SKM-1 (cell line): Measurements from ENCODE around the gene MXRA8.
A peak's percentile ranks its signal among the peaks of the same experiment; 100 is the strongest.
"Not testable (repeated sequence)": the region's sequence is repeated elsewhere in the genome, so short reads cannot be mapped to it uniquely, and the experiment has no call there.

Experiments used
- DNase-seq: peaks from one replicate; lab custom pipeline; 2025; ENCODE audit not compliant: unreplicated experiment; lab: John Stamatoyannopoulos, UW

MXRA8 gene, protein sequence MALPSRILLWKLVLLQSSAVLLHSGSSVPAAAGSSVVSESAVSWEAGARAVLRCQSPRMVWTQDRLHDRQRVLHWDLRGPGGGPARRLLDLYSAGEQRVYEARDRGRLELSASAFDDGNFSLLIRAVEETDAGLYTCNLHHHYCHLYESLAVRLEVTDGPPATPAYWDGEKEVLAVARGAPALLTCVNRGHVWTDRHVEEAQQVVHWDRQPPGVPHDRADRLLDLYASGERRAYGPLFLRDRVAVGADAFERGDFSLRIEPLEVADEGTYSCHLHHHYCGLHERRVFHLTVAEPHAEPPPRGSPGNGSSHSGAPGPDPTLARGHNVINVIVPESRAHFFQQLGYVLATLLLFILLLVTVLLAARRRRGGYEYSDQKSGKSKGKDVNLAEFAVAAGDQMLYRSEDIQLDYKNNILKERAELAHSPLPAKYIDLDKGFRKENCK

DNA sequence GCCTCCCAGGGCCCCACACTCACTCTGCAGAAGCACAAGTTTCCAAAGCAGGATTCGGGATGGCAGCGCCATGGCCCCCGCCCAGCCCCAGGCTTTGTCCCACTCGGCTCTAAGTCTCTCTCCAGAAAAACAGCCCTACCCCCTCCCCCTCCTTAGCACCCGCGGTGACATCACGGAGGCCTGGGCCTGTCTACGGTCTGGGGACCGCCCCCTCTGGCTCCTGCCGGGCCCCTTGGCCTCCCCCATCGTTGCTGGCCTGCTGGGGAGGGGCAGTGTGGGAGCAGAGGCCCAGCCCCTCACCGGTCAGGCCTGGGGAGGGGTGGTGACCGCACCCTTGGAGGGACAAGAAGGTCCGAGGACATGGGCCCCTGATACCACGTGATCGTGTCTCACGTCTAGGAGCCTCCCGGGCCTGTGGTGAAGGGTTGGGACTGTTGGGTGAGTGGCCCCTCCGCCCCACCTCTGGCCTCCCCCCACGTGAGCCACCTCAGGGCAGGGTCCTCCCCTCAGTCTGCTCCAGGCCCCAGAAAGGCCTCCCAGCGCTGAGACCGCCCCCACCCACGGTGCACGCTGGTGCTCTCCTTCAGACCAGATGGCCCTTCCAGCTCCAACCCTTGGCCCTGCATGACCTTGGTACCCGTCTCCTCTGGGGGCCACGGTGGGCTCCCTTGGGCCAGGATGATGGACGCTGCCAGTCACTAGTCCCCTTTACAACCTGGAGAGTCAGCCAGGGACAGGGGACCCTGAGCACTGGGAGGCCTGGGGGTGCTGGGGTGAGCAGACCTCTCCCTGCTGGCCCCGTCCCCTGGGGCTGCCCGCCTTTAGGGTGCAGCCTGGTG lies at the start of gene MXRA8:
Gene MXRA8 (minus strand): TSS at position 123 of the 839 bp plus-strand sequence. CDS start 51 bp downstream, at position 72.
- DNase-seq: no peak

- no peak for DNase-seq
Measured at GRCh38 chr1:1407636-1408318, 49.4 kb upstream of the MXRA8 start.

DNA sequence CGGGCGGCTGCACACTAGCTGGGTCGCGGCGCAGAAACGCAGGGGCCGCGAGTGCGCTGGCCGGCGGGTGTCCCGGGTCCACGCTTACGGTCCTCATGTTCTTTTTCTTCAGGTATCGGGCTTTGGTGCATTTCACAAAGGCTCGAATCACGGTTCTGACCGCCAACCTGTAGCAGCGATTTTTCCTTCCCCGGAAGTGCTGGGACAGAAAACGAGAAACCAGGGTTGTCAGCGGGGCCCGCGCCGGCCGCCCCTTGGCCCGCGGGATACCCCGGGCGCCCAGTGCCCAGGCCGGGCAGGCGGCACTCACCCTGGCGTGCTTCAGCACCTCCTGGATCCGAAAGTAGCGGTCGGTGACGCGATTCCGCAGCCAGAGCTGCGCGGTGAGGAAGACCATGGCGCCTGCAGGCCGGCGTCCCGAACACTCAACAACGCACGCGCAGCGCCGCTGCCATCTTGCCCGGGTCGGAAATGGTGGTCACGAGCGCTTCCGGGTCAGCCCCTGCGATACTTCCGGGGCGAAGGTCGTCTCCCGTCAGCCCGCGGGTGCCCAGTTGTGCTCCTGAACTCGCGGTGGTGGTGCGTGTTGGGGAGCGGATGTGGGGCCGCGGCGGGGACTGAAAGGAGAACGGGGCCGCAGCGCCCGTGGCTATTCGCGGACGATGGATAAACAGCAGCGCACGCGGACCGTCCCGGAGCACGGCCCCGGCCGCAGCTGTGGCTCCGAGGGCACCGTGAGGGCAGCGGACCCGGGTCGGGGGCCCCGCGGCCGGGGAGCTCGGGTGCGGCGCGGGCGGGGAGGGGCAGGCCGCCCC lies 48.7 kb upstream of the MXRA8 start, which contains the start of gene MRPL20:
Gene MRPL20 (minus strand): TSS at position 473 of the 815 bp plus-strand sequence. CDS start 76 bp downstream, at position 397.
- DNase-seq: peak; percentile 61

GRCh38 chr1:1406101-1406820 lies 47.9 kb upstream of the MXRA8 start:
- DNase-seq: no peak

DNA sequence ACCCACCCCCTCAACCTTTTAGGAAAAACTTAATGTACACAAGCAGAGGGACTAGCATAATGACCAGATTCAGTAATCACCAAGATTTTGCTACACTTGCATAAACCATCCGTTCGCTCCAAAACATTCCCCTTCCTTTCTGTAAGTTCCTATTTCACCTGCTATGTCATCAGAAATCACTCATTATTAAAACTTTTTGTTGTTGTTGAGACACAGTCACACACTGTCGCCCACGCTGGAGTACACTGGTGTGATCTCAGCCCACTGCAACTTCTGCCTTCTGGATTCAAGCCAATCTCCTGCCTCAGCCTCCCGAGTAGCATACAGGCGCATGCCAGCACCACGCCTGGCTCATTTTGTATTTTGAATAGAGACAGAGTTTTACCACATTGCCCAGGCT lies 45.3 kb upstream of the MXRA8 start:
- no peak for DNase-seq

GRCh38 chr1:1402901-1403392 lies 44.6 kb upstream of the MXRA8 start:
- not testable (repeated sequence) for DNase-seq

DNA sequence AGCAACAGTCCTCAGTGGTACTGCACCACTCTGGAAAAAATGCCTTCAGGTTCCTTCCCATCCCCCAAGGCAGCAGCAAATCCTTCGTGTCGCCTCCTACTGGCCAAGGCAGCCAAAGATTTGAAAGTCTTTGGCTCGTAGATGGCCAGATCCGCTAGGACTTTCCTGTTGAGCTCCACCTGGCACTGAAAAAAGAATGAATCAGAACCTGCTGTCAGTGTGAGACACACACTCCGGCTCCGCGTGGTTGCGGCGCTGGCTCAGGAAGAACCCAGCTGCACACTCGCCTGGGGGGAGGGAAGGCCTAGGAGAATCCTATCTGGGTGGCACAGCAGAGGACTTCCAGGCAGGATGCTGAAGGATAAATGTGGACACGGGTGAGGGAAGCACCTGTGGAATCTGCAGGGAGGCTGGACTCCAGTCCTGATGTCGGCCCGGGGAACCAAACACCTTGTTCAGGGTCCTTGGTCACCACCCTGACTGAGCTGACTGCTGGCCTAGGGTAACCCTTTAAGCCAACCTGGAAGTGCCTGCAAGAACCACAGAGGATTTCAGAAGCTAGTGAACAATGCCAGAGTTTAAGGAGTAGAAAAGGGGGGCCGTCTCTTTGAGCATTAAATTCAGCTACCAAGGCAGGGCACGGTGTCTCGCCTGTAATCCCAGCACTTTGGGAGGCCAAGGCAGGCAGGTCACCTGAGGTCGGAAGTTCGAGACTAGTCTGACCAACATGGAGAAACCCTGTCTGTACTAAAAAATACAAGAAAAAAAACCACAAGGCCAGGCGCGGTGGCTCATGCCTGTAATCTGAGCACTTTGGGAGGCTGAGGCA lies 43.9 kb upstream of the MXRA8 start:
- peak; percentile 33 for DNase-seq

DNA sequence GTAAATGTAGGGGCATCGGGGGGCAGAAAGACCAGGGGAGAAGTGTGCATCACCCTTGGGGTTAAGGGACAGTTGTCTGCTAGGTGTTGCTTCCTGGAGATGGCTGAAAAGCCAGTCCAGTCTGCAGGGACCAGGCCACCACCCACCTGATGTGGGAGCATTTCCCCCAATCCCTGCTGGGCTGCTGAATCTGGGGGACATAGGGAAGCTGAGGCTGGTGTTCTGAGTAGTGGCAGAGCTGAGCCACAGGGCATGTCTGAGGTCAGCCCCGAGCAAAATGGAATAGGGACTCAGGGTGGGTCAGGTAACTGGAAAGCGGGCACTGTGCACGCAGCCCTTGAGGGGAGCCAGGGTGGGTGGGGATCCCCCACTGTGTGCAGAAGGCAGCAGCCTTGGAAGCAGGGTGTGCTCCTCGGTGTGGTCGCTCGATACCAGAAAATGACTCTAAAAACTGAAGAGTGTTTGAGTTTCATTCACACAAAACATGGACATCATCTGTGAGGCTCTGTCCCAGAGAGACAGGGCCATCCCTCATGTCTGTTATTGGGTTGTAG lies 43.2 kb upstream of the MXRA8 start:
- no peak for DNase-seq

DNA sequence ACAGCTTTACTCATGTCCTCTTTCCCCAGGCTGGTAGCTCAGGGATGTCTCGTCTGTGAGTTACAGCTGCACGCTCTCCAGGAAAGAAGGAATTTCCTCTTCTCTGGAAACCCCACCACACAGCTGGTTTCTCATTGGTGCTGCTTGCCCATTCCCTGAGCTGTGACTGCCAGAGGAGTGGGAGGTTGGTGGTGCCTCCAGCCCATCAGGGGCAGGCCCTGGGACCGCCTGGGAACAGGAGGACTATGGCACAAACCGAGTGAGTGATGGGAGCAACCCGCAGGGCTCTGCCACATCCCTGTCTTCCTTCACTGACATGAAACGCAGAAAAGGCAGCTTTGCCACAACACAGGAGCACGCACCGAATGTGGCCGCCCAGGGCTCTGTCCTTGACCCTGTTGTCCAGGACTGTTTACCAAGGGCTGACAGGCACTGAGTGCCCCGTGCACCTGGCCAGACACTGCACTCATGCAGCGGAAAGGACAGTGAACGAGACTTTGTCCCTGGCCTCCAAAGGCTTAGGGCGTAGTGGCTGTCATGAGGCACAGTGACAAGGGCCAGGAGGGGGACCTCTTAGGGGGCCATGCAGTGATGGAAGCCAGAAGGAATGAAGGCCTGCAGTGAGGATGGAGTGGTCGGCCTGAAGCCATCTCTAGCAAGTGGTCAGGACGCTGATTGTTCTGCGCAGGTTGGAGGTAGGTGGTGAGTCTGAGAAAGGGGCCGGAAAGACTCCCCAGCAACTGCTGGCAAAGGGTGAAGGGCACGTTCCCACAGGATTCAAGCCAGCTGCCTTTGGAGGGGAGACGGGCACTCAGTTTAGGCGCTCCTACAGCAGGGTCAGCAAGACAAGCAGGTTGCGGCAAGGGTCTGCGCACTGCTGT lies 42.5 kb upstream of the MXRA8 start:
- DNase-seq: no peak

GRCh38 chr1:1399872-1400575 lies 41.7 kb upstream of the MXRA8 start:
- DNase-seq: no peak

DNA sequence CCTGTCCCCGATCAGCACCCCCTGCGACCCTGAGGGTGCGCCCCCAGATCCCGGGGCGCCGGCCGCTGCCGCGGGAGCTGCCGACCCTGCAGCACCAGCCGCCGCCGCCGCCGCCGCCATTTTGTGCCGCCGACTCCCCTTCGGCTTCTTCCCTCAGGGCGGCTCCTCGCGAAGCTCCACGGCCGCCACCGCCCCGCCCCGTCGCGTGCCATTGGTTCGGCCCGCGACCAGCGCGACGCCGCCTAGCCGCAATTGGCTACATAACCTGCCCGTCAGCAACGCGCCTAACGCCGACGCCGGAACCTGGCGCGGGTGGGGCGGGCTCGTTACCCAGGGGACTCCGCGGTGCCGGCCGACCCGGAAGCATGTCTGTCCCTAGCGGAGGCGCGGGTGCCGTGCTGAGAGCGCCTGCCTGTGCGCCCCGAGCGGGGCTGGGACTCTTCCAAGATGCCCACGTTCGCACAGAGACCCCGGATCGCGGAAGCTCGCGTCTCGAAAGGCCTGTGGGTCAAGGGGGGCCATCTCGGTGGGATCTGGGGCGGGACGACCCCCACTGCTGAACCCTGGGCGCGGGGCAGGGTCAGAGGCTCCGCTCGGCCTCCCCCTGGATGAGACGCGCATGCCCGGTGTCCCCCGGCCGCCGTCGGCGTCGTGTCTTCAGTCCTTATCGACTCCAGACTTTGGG lies 41.0 kb upstream of the MXRA8 start, which contains the start of gene CCNL2:
Gene CCNL2 (minus strand): TSS at position 149 of the 685 bp plus-strand sequence. CDS start 29 bp downstream, at position 120.
- peak; percentile 83 for DNase-seq

GRCh38 chr1:1398677-1399186 lies 40.4 kb upstream of the MXRA8 start:
- DNase-seq: no peak

- DNase-seq: no peak
Measured at GRCh38 chr1:1397839-1398523, 39.6 kb upstream of the MXRA8 start.

- no peak for DNase-seq
Measured at GRCh38 chr1:1395166-1395565, 36.8 kb upstream of the MXRA8 start.

- no peak for DNase-seq
Measured at GRCh38 chr1:1394116-1394515, 35.8 kb upstream of the MXRA8 start.
